ENCODE data around the gene CRACR2B. TPM values are rescaled to one million over a fixed set of nuclear protein-coding genes. Genes with fewer than 3 reads are reported as not detected.

CRACR2B gene
- total RNA-seq, 1 experiment from 2014 or later: 17.5 TPM

DNA sequence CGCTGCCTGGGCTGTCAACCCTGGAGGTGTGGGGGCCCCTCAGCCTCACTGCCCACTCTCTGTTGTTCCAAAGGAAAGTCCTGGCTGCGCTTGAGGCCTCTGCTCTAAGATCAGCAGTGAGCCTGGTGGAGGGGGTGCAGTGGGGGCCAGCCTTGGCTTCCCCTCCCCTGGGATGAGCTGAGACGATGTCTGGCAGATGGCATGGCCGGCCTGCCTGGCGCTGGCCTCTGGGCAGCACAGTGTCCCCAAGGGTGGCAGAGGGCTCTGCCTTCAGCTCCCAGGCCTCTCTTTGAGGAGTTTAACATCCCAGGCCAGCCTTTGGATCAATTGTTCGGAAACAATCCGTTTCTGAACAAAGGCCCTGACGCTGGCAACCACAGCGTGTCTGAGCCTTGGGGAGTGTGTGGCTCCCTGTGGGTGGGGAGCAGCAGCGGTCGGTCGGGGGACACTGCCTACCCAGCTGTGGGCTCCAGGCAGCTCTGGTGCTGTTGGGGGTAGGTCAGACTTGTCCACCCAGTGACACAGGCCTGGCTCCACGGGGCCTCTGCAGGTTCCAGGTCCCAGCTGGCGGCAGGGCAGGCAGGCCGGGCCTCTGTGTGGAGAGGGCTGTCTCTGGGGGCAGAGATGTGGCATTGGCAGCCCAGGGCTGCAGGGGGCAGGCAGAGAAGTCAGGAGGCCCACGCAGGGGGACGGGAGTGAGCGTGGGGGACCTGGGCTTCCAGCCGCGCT lies 27.0 kb downstream of the CRACR2B start:
- H3K79me2 ChIP-seq (ENCODE audit: low read depth): no peaks in the 10 kb centered on the region
- ChIA-PET CTCF (no interaction called here), POLR2A (ENCODE audit: unreplicated experiment) (no interaction called here)
- TF ChIP-seq, protein P1, sequence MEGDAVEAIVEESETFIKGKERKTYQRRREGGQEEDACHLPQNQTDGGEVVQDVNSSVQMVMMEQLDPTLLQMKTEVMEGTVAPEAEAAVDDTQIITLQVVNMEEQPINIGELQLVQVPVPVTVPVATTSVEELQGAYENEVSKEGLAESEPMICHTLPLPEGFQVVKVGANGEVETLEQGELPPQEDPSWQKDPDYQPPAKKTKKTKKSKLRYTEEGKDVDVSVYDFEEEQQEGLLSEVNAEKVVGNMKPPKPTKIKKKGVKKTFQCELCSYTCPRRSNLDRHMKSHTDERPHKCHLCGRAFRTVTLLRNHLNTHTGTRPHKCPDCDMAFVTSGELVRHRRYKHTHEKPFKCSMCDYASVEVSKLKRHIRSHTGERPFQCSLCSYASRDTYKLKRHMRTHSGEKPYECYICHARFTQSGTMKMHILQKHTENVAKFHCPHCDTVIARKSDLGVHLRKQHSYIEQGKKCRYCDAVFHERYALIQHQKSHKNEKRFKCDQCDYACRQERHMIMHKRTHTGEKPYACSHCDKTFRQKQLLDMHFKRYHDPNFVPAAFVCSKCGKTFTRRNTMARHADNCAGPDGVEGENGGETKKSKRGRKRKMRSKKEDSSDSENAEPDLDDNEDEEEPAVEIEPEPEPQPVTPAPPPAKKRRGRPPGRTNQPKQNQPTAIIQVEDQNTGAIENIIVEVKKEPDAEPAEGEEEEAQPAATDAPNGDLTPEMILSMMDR (conservative IDR thresholded peaks at IDR 0.05): no peak
- TF ChIP-seq EZH2 (IDR thresholded peaks at IDR 0.05; ENCODE audit: low read depth): no peak
- no peaks in the 10 kb centered on the region for H3K27me3 ChIP-seq (ENCODE audit: insufficient read depth, low read depth)
- no peaks in the 10 kb centered on the region for H3F3A ChIP-seq (ENCODE audit: insufficient read depth, low read depth)
- no peaks in the 10 kb centered on the region for H3K9me2 ChIP-seq (ENCODE audit: insufficient read depth)
- no peaks in the 10 kb centered on the region for H3K4me1 ChIP-seq (replicated peaks; ENCODE audit: insufficient read depth)
- intact Hi-C loops (cut with micrococcal nuclease; ENCODE audit: unreplicated experiment): no loop called here
- H3K9me3 ChIP-seq (ENCODE audit: insufficient read depth, low read depth): no peaks in the 10 kb centered on the region
- H3K27ac ChIP-seq: no peak overlapping the region
- no peak for DNase-seq
- no peaks in the 10 kb centered on the region for H4K20me1 ChIP-seq (ENCODE audit: insufficient read depth)
- no peak overlapping the region for H3K4me2 ChIP-seq
- no TSS peak for BruUV-seq (replicated peaks)
- H3K36me3 ChIP-seq (ENCODE audit: low read depth): no peaks in the 10 kb centered on the region
- H3K4me3 ChIP-seq: no peak overlapping the region
- H2AFZ ChIP-seq: no peak overlapping the region

DNA sequence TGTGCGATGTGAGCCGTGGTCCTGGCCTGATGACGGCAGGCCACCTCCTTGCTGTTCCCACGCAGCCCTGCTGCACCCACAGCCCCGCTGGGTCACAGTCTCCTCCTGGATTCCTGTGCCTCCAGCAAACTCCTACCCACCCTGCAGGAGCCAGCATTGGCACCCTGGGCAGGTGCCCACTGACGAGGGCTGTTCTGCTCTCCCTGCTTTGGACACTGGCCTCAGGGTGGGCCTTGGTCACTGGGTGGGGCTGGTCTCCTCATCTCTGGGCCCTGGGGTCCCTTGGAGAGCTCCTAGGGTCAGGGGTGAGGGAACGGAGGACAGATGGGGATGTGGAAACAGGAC lies 27.6 kb downstream of the CRACR2B start:
- POLR2A ChIA-PET (ENCODE audit: unreplicated experiment): no interaction called here
- CTCF ChIA-PET: no interaction called here
- Histone ChIP-seq H4K20me1 (ENCODE audit: insufficient read depth) (no peaks in the 10 kb centered on the region), H3K9me3 (ENCODE audit: insufficient read depth, low read depth) (no peaks in the 10 kb centered on the region), H3K4me2 (no peak overlapping the region), H3K36me3 (ENCODE audit: low read depth) (no peaks in the 10 kb centered on the region), H3K79me2 (ENCODE audit: low read depth) (no peaks in the 10 kb centered on the region), H2AFZ (no peak overlapping the region), H3K27ac (no peak overlapping the region), H3K27me3 (ENCODE audit: insufficient read depth, low read depth) (no peaks in the 10 kb centered on the region), H3F3A (ENCODE audit: insufficient read depth, low read depth) (no peaks in the 10 kb centered on the region), H3K4me1 (replicated peaks; ENCODE audit: insufficient read depth) (no peaks in the 10 kb centered on the region), H3K9me2 (ENCODE audit: insufficient read depth) (no peaks in the 10 kb centered on the region), H3K4me3 (no peak overlapping the region)
- TF ChIP-seq EZH2 (IDR thresholded peaks at IDR 0.05; ENCODE audit: low read depth): no peak
- TF ChIP-seq, protein P1 (conservative IDR thresholded peaks at IDR 0.05): no peak
- intact Hi-C loops (cut with micrococcal nuclease; ENCODE audit: unreplicated experiment): no loop called here
- no peak for DNase-seq
- no TSS peak for BruUV-seq (replicated peaks)

DNA sequence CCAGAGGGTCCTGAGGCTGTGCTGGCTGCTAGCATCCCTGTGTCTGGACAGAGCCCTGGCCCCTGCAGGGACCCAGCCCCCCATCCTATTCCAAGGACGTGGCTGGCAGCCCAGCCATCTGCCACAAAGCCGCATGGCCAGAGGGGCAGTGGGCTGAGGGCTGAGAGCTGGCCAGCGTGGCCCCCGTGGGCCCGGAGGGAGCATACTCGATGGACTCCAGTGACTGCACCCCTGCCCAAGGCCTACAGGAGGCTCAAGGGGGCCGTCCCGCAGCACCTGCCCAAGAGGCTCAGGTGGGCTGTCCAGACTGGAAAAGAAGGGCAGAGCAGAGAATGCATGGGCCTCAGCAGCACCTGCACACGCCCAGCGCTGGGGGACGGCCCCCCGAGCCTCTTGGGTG lies 28.1 kb downstream of the CRACR2B start:
- H3K4me2 ChIP-seq: no peak overlapping the region
- no peaks in the 10 kb centered on the region for H3K9me3 ChIP-seq (ENCODE audit: insufficient read depth, low read depth)
- no peaks in the 10 kb centered on the region for H3K4me1 ChIP-seq (replicated peaks; ENCODE audit: insufficient read depth)
- H3K27me3 ChIP-seq (ENCODE audit: insufficient read depth, low read depth): no peaks in the 10 kb centered on the region
- CTCF ChIA-PET: no interaction called here
- no peaks in the 10 kb centered on the region for H3F3A ChIP-seq (ENCODE audit: insufficient read depth, low read depth)
- H3K4me3 ChIP-seq: no peak overlapping the region
- H3K9me2 ChIP-seq (ENCODE audit: insufficient read depth): no peaks in the 10 kb centered on the region
- H3K27ac ChIP-seq: no peak overlapping the region
- H3K79me2 ChIP-seq (ENCODE audit: low read depth): no peaks in the 10 kb centered on the region
- no peaks in the 10 kb centered on the region for H3K36me3 ChIP-seq (ENCODE audit: low read depth)
- BruUV-seq (replicated peaks): no TSS peak
- H2AFZ ChIP-seq: no peak overlapping the region
- no peak for DNase-seq
- intact Hi-C loops (cut with micrococcal nuclease; ENCODE audit: unreplicated experiment): no loop called here
- no peaks in the 10 kb centered on the region for H4K20me1 ChIP-seq (ENCODE audit: insufficient read depth)
- TF ChIP-seq EZH2 (IDR thresholded peaks at IDR 0.05; ENCODE audit: low read depth): no peak
- POLR2A ChIA-PET (ENCODE audit: unreplicated experiment): no interaction called here

DNA sequence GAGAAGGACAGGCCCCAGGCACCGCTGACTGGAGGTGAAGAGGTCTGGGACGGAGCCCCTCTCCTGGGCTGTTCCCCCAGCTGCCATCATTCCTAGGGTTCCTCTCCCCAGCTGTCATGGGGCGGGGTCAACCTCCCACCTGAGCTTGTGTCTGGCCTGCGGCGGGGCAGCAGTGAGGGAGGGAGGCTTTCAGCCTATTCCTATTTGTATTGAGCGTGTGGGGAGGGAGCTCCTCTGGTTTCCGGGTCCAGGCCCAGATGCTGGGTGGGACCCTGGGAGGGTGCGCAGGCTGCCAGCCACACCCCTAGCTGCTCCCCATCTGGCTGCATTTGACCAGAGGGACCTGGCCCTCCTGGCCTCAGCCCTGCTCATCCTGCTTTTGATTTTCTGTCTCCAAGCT lies 28.7 kb downstream of the CRACR2B start:
- no peaks in the 10 kb centered on the region for H3F3A ChIP-seq (ENCODE audit: insufficient read depth, low read depth)
- intact Hi-C loops (cut with micrococcal nuclease; ENCODE audit: unreplicated experiment): no loop called here
- no peaks in the 10 kb centered on the region for H3K79me2 ChIP-seq (ENCODE audit: low read depth)
- DNase-seq: no peak
- no peak overlapping the region for H3K4me2 ChIP-seq
- ChIA-PET POLR2A (ENCODE audit: unreplicated experiment) (no interaction called here), CTCF (no interaction called here)
- TF ChIP-seq EZH2 (IDR thresholded peaks at IDR 0.05; ENCODE audit: low read depth): no peak
- TF ChIP-seq, protein P1 (conservative IDR thresholded peaks at IDR 0.05): no peak
- H4K20me1 ChIP-seq (ENCODE audit: insufficient read depth): no peaks in the 10 kb centered on the region
- no peaks in the 10 kb centered on the region for H3K36me3 ChIP-seq (ENCODE audit: low read depth)
- H3K9me2 ChIP-seq (ENCODE audit: insufficient read depth): no peaks in the 10 kb centered on the region
- no peak overlapping the region for H2AFZ ChIP-seq
- no peak overlapping the region for H3K4me3 ChIP-seq
- no peaks in the 10 kb centered on the region for H3K27me3 ChIP-seq (ENCODE audit: insufficient read depth, low read depth)
- no TSS peak for BruUV-seq (replicated peaks)
- no peaks in the 10 kb centered on the region for H3K9me3 ChIP-seq (ENCODE audit: insufficient read depth, low read depth)
- H3K4me1 ChIP-seq (replicated peaks; ENCODE audit: insufficient read depth): no peaks in the 10 kb centered on the region
- no peak overlapping the region for H3K27ac ChIP-seq
